ENCODE data around the gene TEKT2.

DNA sequence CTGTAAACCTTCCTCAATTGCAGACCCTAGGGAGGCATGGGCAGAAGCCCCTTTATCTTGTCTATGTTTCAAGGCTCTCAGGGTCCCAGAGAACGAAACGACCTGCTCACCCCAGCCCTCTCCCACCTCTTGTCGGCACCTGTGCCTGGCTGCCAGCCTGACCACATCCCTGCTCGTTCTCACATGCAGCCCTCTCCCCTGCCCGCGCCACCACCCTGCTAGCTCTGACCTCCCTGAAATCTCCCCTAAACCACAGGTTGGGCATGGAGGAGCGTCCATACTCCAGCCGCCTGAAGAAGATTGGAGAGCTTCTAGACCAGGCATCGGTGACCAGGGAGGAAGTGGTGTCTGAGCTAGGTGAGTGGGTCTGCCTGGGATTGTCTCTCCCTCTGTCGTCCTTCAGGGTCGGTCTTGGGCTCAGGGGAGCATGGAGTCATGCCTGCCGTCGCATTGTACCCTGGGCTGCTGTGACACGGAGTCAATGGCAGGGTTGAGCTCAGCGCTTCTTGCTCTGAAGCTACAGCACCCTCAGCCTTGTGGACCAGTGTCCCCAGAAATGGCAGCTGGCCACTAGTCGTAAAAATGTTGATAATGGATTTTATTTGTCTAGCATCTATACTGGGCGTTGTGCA lies 8.4 kb downstream of the TEKT2 start:
- no peak for TF ChIP-seq POLR2A (IDR thresholded peaks at IDR 0.05; ENCODE audit: low read length)
- TF ChIP-seq GATA1 (IDR thresholded peaks at IDR 0.05; ENCODE audit: low read depth, low read length), result no peak

Measured in erythroblast (primary cell).